KOPT-K1 (cell line): ENCODE data around the gene ADGRL2.

Experiments used
- H3K27ac ChIP-seq: fragments of 200-600 bp; sonication (generic); 2 replicates; pipeline ENCODE4 v1.5.1; 2016; ENCODE audit warnings: antibody characterized with exemption, mild to moderate bottlenecking, low read depth, low read length; ENCODE audit not compliant: poor library complexity, severe bottlenecking
- H3K36me3 ChIP-seq: fragments of 200-600 bp; sonication (generic); 2 replicates; pipeline ENCODE4 v1.5.1; 2017; ENCODE audit warnings: antibody characterized with exemption, mild to moderate bottlenecking, low read length, moderate library complexity; ENCODE audit not compliant: insufficient read depth
- H3K9me3 ChIP-seq: fragments of 200-600 bp; sonication (generic); 2 replicates; pipeline ENCODE4 v1.5.1; 2017; ENCODE audit warnings: antibody characterized with exemption, low read length, mild to moderate bottlenecking; ENCODE audit not compliant: insufficient read depth, poor library complexity, severe bottlenecking

Gene ADGRL2

GRCh38 chr1:81801651-81802456 lies 1.1 kb downstream of the ADGRL2 start:
- H3K9me3 ChIP-seq: peaks cover 13% of the 10 kb centered on the region
- H3K27ac ChIP-seq: no peak overlapping the region
- no peaks in the 10 kb centered on the region for H3K36me3 ChIP-seq

GRCh38 chr1:81802457-81802706 lies 1.6 kb downstream of the ADGRL2 start:
- Histone ChIP-seq H3K27ac (no peak overlapping the region), H3K9me3 (peaks cover 13% of the 10 kb centered on the region)

GRCh38 chr1:81802707-81803430 lies 2.1 kb downstream of the ADGRL2 start:
- no peaks in the 10 kb centered on the region for H3K36me3 ChIP-seq
- peaks cover 13% of the 10 kb centered on the region for H3K9me3 ChIP-seq
- H3K27ac ChIP-seq: no peak overlapping the region

More at GRCh38 chr1:81802457-81802706, 1.6 kb downstream of the ADGRL2 start:
- H3K36me3 ChIP-seq: no peaks in the 10 kb centered on the region

- no peak overlapping the region for H3K27ac ChIP-seq
- peaks cover 13% of the 10 kb centered on the region for H3K9me3 ChIP-seq
- H3K36me3 ChIP-seq: no peaks in the 10 kb centered on the region
Observed at GRCh38 chr1:81803431-81804110, 2.8 kb downstream of the ADGRL2 start.

- no peak overlapping the region for H3K27ac ChIP-seq
- H3K9me3 ChIP-seq: peaks cover 13% of the 10 kb centered on the region
- no peaks in the 10 kb centered on the region for H3K36me3 ChIP-seq
Observed at GRCh38 chr1:81804312-81804711, 3.6 kb downstream of the ADGRL2 start.

GRCh38 chr1:81805537-81806431 lies 5.0 kb downstream of the ADGRL2 start:
- Histone ChIP-seq H3K27ac (no peak overlapping the region), H3K9me3 (peaks cover 13% of the 10 kb centered on the region), H3K36me3 (no peaks in the 10 kb centered on the region)

- Histone ChIP-seq H3K36me3 (no peaks in the 10 kb centered on the region), H3K27ac (no peak overlapping the region)
Observed at GRCh38 chr1:81806432-81806770, 5.7 kb downstream of the ADGRL2 start.

GRCh38 chr1:81808760-81809159 lies 8.0 kb downstream of the ADGRL2 start:
- Histone ChIP-seq H3K36me3 (no peaks in the 10 kb centered on the region), H3K27ac (no peak overlapping the region), H3K9me3 (no peaks in the 10 kb centered on the region)

More at GRCh38 chr1:81806432-81806770, 5.7 kb downstream of the ADGRL2 start:
- H3K9me3 ChIP-seq: peaks cover 10% of the 10 kb centered on the region

- H3K9me3 ChIP-seq: no peaks in the 10 kb centered on the region
Observed at GRCh38 chr1:81809808-81810207, 9.1 kb downstream of the ADGRL2 start.

GRCh38 chr1:81811757-81812371 lies 11.1 kb downstream of the ADGRL2 start:
- H3K27ac ChIP-seq: no peak overlapping the region
- H3K9me3 ChIP-seq: no peaks in the 10 kb centered on the region
- H3K36me3 ChIP-seq: no peaks in the 10 kb centered on the region

More at GRCh38 chr1:81809808-81810207, 9.1 kb downstream of the ADGRL2 start:
- Histone ChIP-seq H3K27ac (no peak overlapping the region), H3K36me3 (no peaks in the 10 kb centered on the region)

GRCh38 chr1:81812712-81813111 lies 12.0 kb downstream of the ADGRL2 start:
- no peak overlapping the region for H3K27ac ChIP-seq

GRCh38 chr1:81813691-81814090 lies 13.0 kb downstream of the ADGRL2 start:
- no peaks in the 10 kb centered on the region for H3K36me3 ChIP-seq
- no peak overlapping the region for H3K27ac ChIP-seq
- no peaks in the 10 kb centered on the region for H3K9me3 ChIP-seq

More at GRCh38 chr1:81812712-81813111, 12.0 kb downstream of the ADGRL2 start:
- H3K9me3 ChIP-seq: no peaks in the 10 kb centered on the region
- H3K36me3 ChIP-seq: no peaks in the 10 kb centered on the region

GRCh38 chr1:81819613-81820012 lies 18.9 kb downstream of the ADGRL2 start:
- Histone ChIP-seq H3K9me3 (no peaks in the 10 kb centered on the region), H3K36me3 (no peaks in the 10 kb centered on the region), H3K27ac (no peak overlapping the region)

GRCh38 chr1:81820765-81821164 lies 20.0 kb downstream of the ADGRL2 start:
- Histone ChIP-seq H3K9me3 (no peaks in the 10 kb centered on the region), H3K27ac (no peak overlapping the region), H3K36me3 (no peaks in the 10 kb centered on the region)
